ENCODE results near the gene CRADD.

CRADD gene

GRCh38 chr12:93808169-93808899, 131.2 kb downstream of the CRADD start:
- DNase-seq (ENCODE audit: low read depth) = no peak

GRCh38 chr12:93812626-93813025, 135.5 kb downstream of the CRADD start:
- no peak for DNase-seq (ENCODE audit: low read depth)

- no peak for DNase-seq (ENCODE audit: low read depth)
Observed at GRCh38 chr12:93813186-93813585, 136.0 kb downstream of the CRADD start.

GRCh38 chr12:93813972-93814821, 137.0 kb downstream of the CRADD start:
- DNase-seq (ENCODE audit: low read depth) = no peak

GRCh38 chr12:93818488-93819049, 141.4 kb downstream of the CRADD start:
- no peak for DNase-seq (ENCODE audit: low read depth)

GRCh38 chr12:93819050-93819491, 141.9 kb downstream of the CRADD start:
- no peak for DNase-seq (ENCODE audit: low read depth)

GRCh38 chr12:93823616-93824391, 146.6 kb downstream of the CRADD start:
- no peak for DNase-seq (ENCODE audit: low read depth)

GRCh38 chr12:93824514-93825500, 147.6 kb downstream of the CRADD start:
- DNase-seq (ENCODE audit: low read depth) = no peak

GRCh38 chr12:93825501-93825888, 148.3 kb downstream of the CRADD start:
- DNase-seq (ENCODE audit: low read depth) = no peak

GRCh38 chr12:93825931-93826555, 148.9 kb downstream of the CRADD start:
- DNase-seq (ENCODE audit: low read depth) = no peak

GRCh38 chr12:93827179-93827578, 150.0 kb downstream of the CRADD start:
- no peak for DNase-seq (ENCODE audit: low read depth)

- DNase-seq (ENCODE audit: low read depth) = no peak
Observed at GRCh38 chr12:93827669-93828068, 150.5 kb downstream of the CRADD start.

GRCh38 chr12:93829016-93829415, 151.8 kb downstream of the CRADD start:
- no peak for DNase-seq (ENCODE audit: low read depth)

GRCh38 chr12:93831374-93831773, 154.2 kb downstream of the CRADD start:
- DNase-seq (ENCODE audit: low read depth) = no peak

- no peak for DNase-seq (ENCODE audit: low read depth)
Observed at GRCh38 chr12:93832131-93832530, 155.0 kb downstream of the CRADD start.

GRCh38 chr12:93833946-93834345, 156.8 kb downstream of the CRADD start:
- DNase-seq (ENCODE audit: low read depth) = no peak

- no peak for DNase-seq (ENCODE audit: low read depth)
Observed at GRCh38 chr12:93836620-93837260, 159.6 kb downstream of the CRADD start.

GRCh38 chr12:93838193-93838592, 161.0 kb downstream of the CRADD start:
- no peak for DNase-seq (ENCODE audit: low read depth)

GRCh38 chr12:93839064-93839463, 161.9 kb downstream of the CRADD start:
- DNase-seq (ENCODE audit: low read depth) = no peak

GRCh38 chr12:93841671-93842070, 164.5 kb downstream of the CRADD start:
- DNase-seq (ENCODE audit: low read depth) = no peak

All from activated T-cell treated with anti-CD3 and anti-CD28 coated beads for 48 hours (primary cell).